ENCODE measurements around the gene GMDS. TPM values are rescaled to one million over a fixed set of nuclear protein-coding genes. Genes with fewer than 3 reads are reported as not detected.

GMDS gene
- total RNA-seq, 4 donors from 2014 or later: 197 to 375 (median 215) TPM

GRCh38 chr6:2188856-2189384, 56.5 kb downstream of the GMDS start:
- Histone ChIP-seq H3K36me3 (no peaks in the 10 kb centered on the region), H3K27me3 (no peaks in the 10 kb centered on the region), H3K4me3 (no peak overlapping the region), H3K9me3 (no peaks in the 10 kb centered on the region), H3K4me1 (peaks cover 0 to 6% (median 0%) of the 10 kb centered on the region in 4 donors), H3K27ac (no peak overlapping the region)
- no peak for DNase-seq
- TF ChIP-seq CTCF (IDR thresholded peaks at IDR 0.05): no peak

- Histone ChIP-seq H3K4me1 (peaks cover 0 to 6% (median 0%) of the 10 kb centered on the region in 4 donors), H3K27me3 (no peaks in the 10 kb centered on the region), H3K27ac (no peak overlapping the region), H3K9me3 (no peaks in the 10 kb centered on the region), H3K36me3 (no peaks in the 10 kb centered on the region), H3K4me3 (no peak overlapping the region)
- no peak for DNase-seq
- TF ChIP-seq POLR2A (IDR thresholded peaks at IDR 0.05): no peak
- TF ChIP-seq CTCF (IDR thresholded peaks at IDR 0.05): no peak
Observed at GRCh38 chr6:2188397-2188796, 57.0 kb downstream of the GMDS start.

GRCh38 chr6:2187826-2188225, 57.6 kb downstream of the GMDS start:
- Histone ChIP-seq H3K9me3 (no peaks in the 10 kb centered on the region), H3K4me1 (peaks cover 0 to 6% (median 0%) of the 10 kb centered on the region in 4 donors), H3K4me3 (no peak overlapping the region), H3K27me3 (no peaks in the 10 kb centered on the region), H3K36me3 (no peaks in the 10 kb centered on the region), H3K27ac (no peak overlapping the region)
- no peak for DNase-seq
- no peak for TF ChIP-seq CTCF (IDR thresholded peaks at IDR 0.05)
- TF ChIP-seq POLR2A (IDR thresholded peaks at IDR 0.05): no peak

GRCh38 chr6:2186516-2186915, 58.9 kb downstream of the GMDS start:
- Histone ChIP-seq H3K4me1 (peaks cover 0 to 6% (median 0%) of the 10 kb centered on the region in 4 donors), H3K9me3 (no peaks in the 10 kb centered on the region), H3K27me3 (no peaks in the 10 kb centered on the region), H3K27ac (no peak overlapping the region), H3K4me3 (no peak overlapping the region), H3K36me3 (no peaks in the 10 kb centered on the region)
- no peak for DNase-seq
- TF ChIP-seq POLR2A (IDR thresholded peaks at IDR 0.05) (no peak), CTCF (IDR thresholded peaks at IDR 0.05) (no peak)

- Histone ChIP-seq H3K4me3 (no peak overlapping the region), H3K36me3 (no peaks in the 10 kb centered on the region), H3K9me3 (no peaks in the 10 kb centered on the region), H3K4me1 (peaks cover 0 to 6% (median 0%) of the 10 kb centered on the region in 4 donors), H3K27me3 (no peaks in the 10 kb centered on the region), H3K27ac (no peak overlapping the region)
- no peak for DNase-seq
- no peak for TF ChIP-seq POLR2A (IDR thresholded peaks at IDR 0.05)
- no peak for TF ChIP-seq CTCF (IDR thresholded peaks at IDR 0.05)
Observed at GRCh38 chr6:2185466-2185865, 59.9 kb downstream of the GMDS start.

Data from Peyer's patch (tissue), 4 donors.